ENCODE results near the gene RXFP1. TPM values are rescaled to one million over a fixed set of nuclear protein-coding genes. Genes with fewer than 3 reads are reported as not detected.

RXFP1 gene
- polyA plus RNA-seq, 1 of the 3 experiments (the other 2 are of a cell fraction) = not detected

DNA sequence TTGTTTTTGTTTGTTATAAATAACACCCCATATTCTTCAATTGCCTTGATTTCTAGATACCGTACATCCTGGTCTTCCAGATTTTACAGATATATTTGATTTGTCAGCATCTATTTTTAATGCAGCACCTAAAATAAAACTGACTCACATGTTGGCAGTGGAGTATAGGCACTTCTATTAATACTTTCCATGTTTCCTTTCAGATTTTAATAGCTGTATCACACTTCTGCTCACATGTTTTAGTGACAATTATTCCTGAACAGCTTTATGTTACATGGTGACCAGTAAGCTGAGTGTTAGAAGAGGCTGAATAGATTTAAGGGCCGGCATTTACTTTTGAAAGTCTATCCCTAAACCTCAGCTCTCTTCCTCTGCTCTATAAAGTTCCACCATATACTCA is 103.9 kb downstream of the RXFP1 start (continued):
- TF ChIP-seq, protein P1, sequence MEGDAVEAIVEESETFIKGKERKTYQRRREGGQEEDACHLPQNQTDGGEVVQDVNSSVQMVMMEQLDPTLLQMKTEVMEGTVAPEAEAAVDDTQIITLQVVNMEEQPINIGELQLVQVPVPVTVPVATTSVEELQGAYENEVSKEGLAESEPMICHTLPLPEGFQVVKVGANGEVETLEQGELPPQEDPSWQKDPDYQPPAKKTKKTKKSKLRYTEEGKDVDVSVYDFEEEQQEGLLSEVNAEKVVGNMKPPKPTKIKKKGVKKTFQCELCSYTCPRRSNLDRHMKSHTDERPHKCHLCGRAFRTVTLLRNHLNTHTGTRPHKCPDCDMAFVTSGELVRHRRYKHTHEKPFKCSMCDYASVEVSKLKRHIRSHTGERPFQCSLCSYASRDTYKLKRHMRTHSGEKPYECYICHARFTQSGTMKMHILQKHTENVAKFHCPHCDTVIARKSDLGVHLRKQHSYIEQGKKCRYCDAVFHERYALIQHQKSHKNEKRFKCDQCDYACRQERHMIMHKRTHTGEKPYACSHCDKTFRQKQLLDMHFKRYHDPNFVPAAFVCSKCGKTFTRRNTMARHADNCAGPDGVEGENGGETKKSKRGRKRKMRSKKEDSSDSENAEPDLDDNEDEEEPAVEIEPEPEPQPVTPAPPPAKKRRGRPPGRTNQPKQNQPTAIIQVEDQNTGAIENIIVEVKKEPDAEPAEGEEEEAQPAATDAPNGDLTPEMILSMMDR (IDR thresholded peaks at IDR 0.05) = no peak

DNA sequence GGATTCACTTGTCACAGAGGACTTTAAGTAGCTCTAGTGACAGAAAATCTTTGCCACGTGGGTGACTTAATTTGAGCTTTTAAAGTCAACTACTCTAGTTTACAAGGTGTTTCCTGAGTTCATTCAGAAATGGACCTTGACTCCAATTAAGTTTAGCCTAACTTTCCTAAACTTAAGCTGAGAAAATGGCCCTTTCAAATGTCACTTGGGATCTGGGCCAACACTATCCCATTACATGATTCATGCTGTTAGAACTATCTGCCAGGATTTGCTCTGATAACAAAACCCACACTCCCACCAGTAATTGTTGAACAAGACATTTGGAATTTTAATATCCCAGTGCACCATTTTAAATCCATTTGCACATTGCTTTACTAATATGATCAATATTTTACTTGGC is 109.2 kb downstream of the RXFP1 start:
- H2AFZ ChIP-seq (ENCODE audit: low read depth) = no peak overlapping the region
- no peaks in the 10 kb centered on the region for H3K79me2 ChIP-seq (ENCODE audit: insufficient read depth)
- TF ChIP-seq FOSL2 (IDR thresholded peaks at IDR 0.05; ENCODE audit: borderline replicate concordance, low read depth) = peak; percentile 12; the same call in 1 of the 2 replicates
- peak; percentile 33; the same call in 1 of the 2 replicates for TF ChIP-seq NFIC (IDR thresholded peaks at IDR 0.05; ENCODE audit: borderline replicate concordance)
- no peak for TF ChIP-seq RFX5 (IDR thresholded peaks at IDR 0.05; ENCODE audit: low read length)
- 0 out of 2 replicates have a peak, but pooled peaks have one; percentile 15 for TF ChIP-seq TEAD4 (IDR thresholded peaks at IDR 0.05; ENCODE audit: borderline replicate concordance, insufficient read depth)
- H3K36me3 ChIP-seq (replicated peaks in 1 of 2; ENCODE audit: control insufficient read depth in 1 of 2, insufficient read depth in 2 of 2, low read length in 1 of 2) = no peaks in the 10 kb centered on the region
- H3K4me1 ChIP-seq (ENCODE audit: control insufficient read depth in 1 of 2, insufficient read depth in 2 of 2, low read depth in 1 of 2, low read length in 1 of 2) = no peaks in the 10 kb centered on the region
- H3K4me3 ChIP-seq (ENCODE audit: low read depth in 2 of 2, low read length in 1 of 2) = no peak overlapping the region
- ChIA-PET POLR2A (no interaction called here), CTCF (interaction anchor here (1.5 kb wide), 1 partner anchor 371 kb away, joined by 6 read pairs; no protein-coding TSS in a partner anchor)
- H3K9me3 ChIP-seq = no peaks in the 10 kb centered on the region
- H3F3A ChIP-seq (replicated peaks; ENCODE audit: insufficient read depth) = no peaks in the 10 kb centered on the region
- 40% methylated on average over 1 of the region's 1 CpG for WGBS (ENCODE audit: low lambda C conversion rate)
- no peaks in the 10 kb centered on the region for H4K20me1 ChIP-seq (ENCODE audit: insufficient read depth)
- peak overlapping the region; percentile 21; the same call in 1 of the 2 replicates for H3K4me2 ChIP-seq
- no peak overlapping the region for H3K9ac ChIP-seq
- H3K27me3 ChIP-seq (ENCODE audit: insufficient read depth) = no peaks in the 10 kb centered on the region
- DNase-seq = no peak
- no peaks in the 10 kb centered on the region for H3K9me2 ChIP-seq
- H3K27ac ChIP-seq (ENCODE audit: low read depth in 2 of 2, low read length in 1 of 2) = no peak overlapping the region

DNA sequence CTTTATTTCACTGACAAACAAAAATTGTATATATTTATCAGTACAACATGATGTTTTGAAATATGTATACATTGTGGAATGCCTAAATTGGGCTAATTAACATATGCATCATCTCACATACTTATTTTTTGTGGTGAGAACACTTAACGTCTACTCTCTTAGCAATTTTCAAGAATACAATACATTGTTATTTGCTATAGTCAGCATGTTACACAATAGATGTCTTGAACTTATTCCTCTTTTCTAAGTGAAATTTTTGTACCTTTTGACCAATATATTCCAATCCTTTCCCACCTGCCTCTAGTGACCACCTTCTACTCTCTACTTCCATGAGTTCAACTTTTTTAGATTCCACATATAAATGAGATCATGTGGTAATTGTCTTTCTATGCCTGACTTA is 114.9 kb downstream of the RXFP1 start:
- no peaks in the 10 kb centered on the region for H3F3A ChIP-seq (replicated peaks; ENCODE audit: insufficient read depth)
- no peaks in the 10 kb centered on the region for H3K9me3 ChIP-seq
- H2AFZ ChIP-seq (ENCODE audit: low read depth) = no peak overlapping the region
- H3K9me2 ChIP-seq = no peaks in the 10 kb centered on the region
- no peaks in the 10 kb centered on the region for H3K27me3 ChIP-seq (ENCODE audit: insufficient read depth)
- H4K20me1 ChIP-seq (ENCODE audit: insufficient read depth) = no peaks in the 10 kb centered on the region
- 83% methylated on average over 1 of the region's 1 CpG for WGBS (ENCODE audit: low lambda C conversion rate)
- H3K4me2 ChIP-seq = no peak overlapping the region
- no peak overlapping the region for H3K9ac ChIP-seq
- TF ChIP-seq FOXM1 (IDR thresholded peaks at IDR 0.05; ENCODE audit: low read depth) (no peak), SIN3A (IDR thresholded peaks at IDR 0.05; ENCODE audit: borderline replicate concordance, low read depth, low read length) (no peak), JUND (IDR thresholded peaks at IDR 0.05) (no peak), MXI1 (IDR thresholded peaks at IDR 0.05; ENCODE audit: low read depth, low read length) (no peak), SMC3 (IDR thresholded peaks at IDR 0.05; ENCODE audit: low read depth, low read length) (no peak), GATA2 (CRISPR knock-in tag; IDR thresholded peaks at IDR 0.05) (no peak)
- TF ChIP-seq, protein P2, sequence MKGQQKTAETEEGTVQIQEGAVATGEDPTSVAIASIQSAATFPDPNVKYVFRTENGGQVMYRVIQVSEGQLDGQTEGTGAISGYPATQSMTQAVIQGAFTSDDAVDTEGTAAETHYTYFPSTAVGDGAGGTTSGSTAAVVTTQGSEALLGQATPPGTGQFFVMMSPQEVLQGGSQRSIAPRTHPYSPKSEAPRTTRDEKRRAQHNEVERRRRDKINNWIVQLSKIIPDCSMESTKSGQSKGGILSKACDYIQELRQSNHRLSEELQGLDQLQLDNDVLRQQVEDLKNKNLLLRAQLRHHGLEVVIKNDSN (IDR thresholded peaks at IDR 0.05; ENCODE audit: borderline replicate concordance, low read depth) = no peak
- TF ChIP-seq, protein P1 (IDR thresholded peaks at IDR 0.05) = no peak
- TF ChIP-seq, protein P3, sequence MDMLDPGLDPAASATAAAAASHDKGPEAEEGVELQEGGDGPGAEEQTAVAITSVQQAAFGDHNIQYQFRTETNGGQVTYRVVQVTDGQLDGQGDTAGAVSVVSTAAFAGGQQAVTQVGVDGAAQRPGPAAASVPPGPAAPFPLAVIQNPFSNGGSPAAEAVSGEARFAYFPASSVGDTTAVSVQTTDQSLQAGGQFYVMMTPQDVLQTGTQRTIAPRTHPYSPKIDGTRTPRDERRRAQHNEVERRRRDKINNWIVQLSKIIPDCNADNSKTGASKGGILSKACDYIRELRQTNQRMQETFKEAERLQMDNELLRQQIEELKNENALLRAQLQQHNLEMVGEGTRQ (IDR thresholded peaks at IDR 0.05; ENCODE audit: borderline replicate concordance, low read depth, low read length) = no peak
- no peak overlapping the region for H3K4me3 ChIP-seq (ENCODE audit: low read depth in 2 of 2, low read length in 1 of 2)
- POLR2A ChIA-PET = no interaction called here
- H3K4me1 ChIP-seq (ENCODE audit: control insufficient read depth in 1 of 2, insufficient read depth in 2 of 2, low read depth in 1 of 2, low read length in 1 of 2) = no peaks in the 10 kb centered on the region
- H3K79me2 ChIP-seq (ENCODE audit: insufficient read depth) = no peaks in the 10 kb centered on the region
- DNase-seq = no peak
- H3K36me3 ChIP-seq (replicated peaks in 1 of 2; ENCODE audit: control insufficient read depth in 1 of 2, insufficient read depth in 2 of 2, low read length in 1 of 2) = no peaks in the 10 kb centered on the region
- H3K27ac ChIP-seq (ENCODE audit: low read depth in 2 of 2, low read length in 1 of 2) = no peak overlapping the region
- CTCF ChIA-PET = no interaction called here

Data from SK-N-SH (cell line).